Neutrophil (primary cell): ENCODE data around the gene MEF2A.

Source experiments
- H3K27ac ChIP-seq: fragments of 200-600 bp; sonication (generic); 2 replicates; pipeline ENCODE4 v1.5.1; 2016; ENCODE audit warnings: mild to moderate bottlenecking, moderate library complexity
- H3K27me3 ChIP-seq: fragments of 200-600 bp; sonication (generic); 2 replicates; pipeline ENCODE4 v1.6.0; 2016; ENCODE audit warnings: mild to moderate bottlenecking
- H3K36me3 ChIP-seq: fragments of 200-600 bp; sonication (generic); 2 replicates; pipeline ENCODE4 v1.5.1; 2017
- H3K4me1 ChIP-seq, 2 experiments: fragments of 200-600 bp in 1 of 2; sonication (generic) in 1 of 2; 1 replicate in 1 of 2; 2 replicates in 1 of 2; pipeline versions ENCODE4 v1.5.1 to v1.6.1; 2013 to 2016; ENCODE audit warnings: low read depth in 1 of 2, low read length in 1 of 2, mild to moderate bottlenecking in 1 of 2, moderate library complexity in 1 of 2; ENCODE audit not compliant: control insufficient read depth in 1 of 2, insufficient read depth in 1 of 2
- H3K4me3 ChIP-seq, 2 experiments: fragments of 200-600 bp in 1 of 2; sonication (generic) in 1 of 2; 1 replicate in 1 of 2; 2 replicates in 1 of 2; pipeline ENCODE4 v1.5.1; 2013 to 2016; ENCODE audit warnings: low read depth in 1 of 2, low read length in 1 of 2, mild to moderate bottlenecking in 1 of 2, moderate library complexity in 1 of 2
- H3K9me3 ChIP-seq: fragments of 200-600 bp; sonication (generic); 2 replicates; pipeline ENCODE4 v1.5.1; 2016
- CTCF ChIP-seq: fragments of 200-600 bp; sonication (generic); IDR thresholded peaks from 2 replicates; pipeline ENCODE4 v1.5.1; 2016; ENCODE audit warnings: antibody characterized with exemption

The MEF2A gene

GRCh38 chr15:99736702-99737101 is 170.9 kb downstream of the MEF2A start:
- H3K36me3 ChIP-seq, result no peaks in the 10 kb centered on the region
- TF ChIP-seq CTCF, result no peak
- peaks cover 13% of the 10 kb centered on the region for H3K27me3 ChIP-seq
- H3K9me3 ChIP-seq, result no peaks in the 10 kb centered on the region
- no peak overlapping the region for H3K27ac ChIP-seq
- peaks cover 29 to 30% of the 10 kb centered on the region in 2 experiments for H3K4me1 ChIP-seq
- H3K4me3 ChIP-seq, result no peak overlapping the region

- H3K9me3 ChIP-seq, result no peaks in the 10 kb centered on the region
- H3K27me3 ChIP-seq, result no peaks in the 10 kb centered on the region
- no peak overlapping the region for H3K4me3 ChIP-seq
- no peak for TF ChIP-seq CTCF
- no peak overlapping the region for H3K27ac ChIP-seq
- no peaks in the 10 kb centered on the region for H3K36me3 ChIP-seq
- H3K4me1 ChIP-seq, result peaks cover 20 to 21% of the 10 kb centered on the region in 2 experiments
These were observed 172.4 kb downstream of the MEF2A start for GRCh38 chr15:99738021-99738847.

- H3K36me3 ChIP-seq, result no peaks in the 10 kb centered on the region
- peaks cover 15 to 17% of the 10 kb centered on the region in 2 experiments for H3K4me1 ChIP-seq
- H3K27ac ChIP-seq, result no peak overlapping the region
- H3K27me3 ChIP-seq, result no peaks in the 10 kb centered on the region
- TF ChIP-seq CTCF, result no peak
- H3K4me3 ChIP-seq, result no peak overlapping the region
- H3K9me3 ChIP-seq, result no peaks in the 10 kb centered on the region
These were observed 176.1 kb downstream of the MEF2A start for GRCh38 chr15:99741835-99742234.

- H3K9me3 ChIP-seq, result no peaks in the 10 kb centered on the region
- no peak for TF ChIP-seq CTCF
- H3K27me3 ChIP-seq, result no peaks in the 10 kb centered on the region
- no peak overlapping the region for H3K4me3 ChIP-seq
- peaks cover 2% of the 10 kb centered on the region in 2 experiments for H3K4me1 ChIP-seq
- H3K27ac ChIP-seq, result no peak overlapping the region
- no peaks in the 10 kb centered on the region for H3K36me3 ChIP-seq
These were observed 178.4 kb downstream of the MEF2A start for GRCh38 chr15:99744142-99744541.

GRCh38 chr15:99745370-99746086 is 179.7 kb downstream of the MEF2A start:
- no peaks in the 10 kb centered on the region for H3K27me3 ChIP-seq
- H3K9me3 ChIP-seq, result no peaks in the 10 kb centered on the region
- H3K4me1 ChIP-seq, result no peaks in the 10 kb centered on the region
- H3K4me3 ChIP-seq, result no peak overlapping the region
- no peak overlapping the region for H3K27ac ChIP-seq
- no peaks in the 10 kb centered on the region for H3K36me3 ChIP-seq
- no peak for TF ChIP-seq CTCF
